HG02870 (cell line): ENCODE measurements around the gene TMEM132A.

Experiments
- ATAC-seq: cut with Tn5 transposase; IDR thresholded peaks from one replicate; pipeline ENCODE4 v1.9.1; 2021; ENCODE audit warnings: mild to moderate bottlenecking, moderate library complexity; ENCODE audit not compliant: unreplicated experiment

Gene TMEM132A

GRCh38 chr11:60921777-60922335, 2.4 kb upstream of the TMEM132A start:
- no peak for ATAC-seq

- no peak for ATAC-seq
Observed at GRCh38 chr11:60922906-60923305, 1.4 kb upstream of the TMEM132A start.

GRCh38 chr11:60923326-60923725, 934 bp upstream of the TMEM132A start:
- no peak for ATAC-seq

GRCh38 chr11:60923800-60924109, 505 bp upstream of the TMEM132A start:
- ATAC-seq, result no peak

GRCh38 chr11:60924906-60925853, 920 bp downstream of the TMEM132A start:
- no peak for ATAC-seq

- no peak for ATAC-seq
Observed at GRCh38 chr11:60925868-60926267, 1.6 kb downstream of the TMEM132A start.

- ATAC-seq, result no peak
Observed at GRCh38 chr11:60926500-60926899, 2.2 kb downstream of the TMEM132A start.

- no peak for ATAC-seq
Observed at GRCh38 chr11:60927061-60927592, 2.9 kb downstream of the TMEM132A start.

GRCh38 chr11:60927600-60927999, 3.3 kb downstream of the TMEM132A start:
- ATAC-seq, result no peak

- ATAC-seq, result no peak
Observed at GRCh38 chr11:60928563-60929001, 4.3 kb downstream of the TMEM132A start.

GRCh38 chr11:60929764-60930163, 5.5 kb downstream of the TMEM132A start:
- ATAC-seq, result no peak

- no peak for ATAC-seq
Observed at GRCh38 chr11:60930394-60930793, 6.1 kb downstream of the TMEM132A start.

- ATAC-seq, result no peak
Observed at GRCh38 chr11:60931917-60932316, 7.7 kb downstream of the TMEM132A start.

- no peak for ATAC-seq
Observed at GRCh38 chr11:60932605-60933356, 8.5 kb downstream of the TMEM132A start.

- ATAC-seq, result no peak
Observed at GRCh38 chr11:60933416-60934123, 9.3 kb downstream of the TMEM132A start.

- no peak for ATAC-seq
Observed at GRCh38 chr11:60934124-60934789, 10.0 kb downstream of the TMEM132A start.

GRCh38 chr11:60934790-60935605, 10.7 kb downstream of the TMEM132A start:
- ATAC-seq, result no peak

- no peak for ATAC-seq
Observed at GRCh38 chr11:60935676-60936442, 11.6 kb downstream of the TMEM132A start.
